ENCODE results near the gene CFAP100. TPM values are rescaled to one million over a fixed set of nuclear protein-coding genes. Genes with fewer than 3 reads are reported as not detected.

CFAP100 gene
- total RNA-seq, 1 experiment from 2014 or later: not detected

- no peak overlapping the region for H3K27ac Mint-ChIP-seq (ENCODE audit: unreplicated experiment)
- H3K4me1 Mint-ChIP-seq (ENCODE audit: low read depth, unreplicated experiment): peaks cover 8% of the 10 kb centered on the region
- H3K27me3 Mint-ChIP-seq (ENCODE audit: insufficient read depth, unreplicated experiment): no peaks in the 10 kb centered on the region
- ChIA-PET POLR2A (no interaction called here), CTCF (no interaction called here)
- Histone ChIP-seq H3K27me3 (replicated peaks; ENCODE audit: control insufficient read depth, insufficient read depth, low read length) (no peaks in the 10 kb centered on the region), H3K9me3 (no peaks in the 10 kb centered on the region), H3K36me3 (ENCODE audit: control insufficient read depth, insufficient read depth, low read length) (no peaks in the 10 kb centered on the region; the same call in 1 of the 2 replicates), H3K4me1 (peaks cover 10% of the 10 kb centered on the region), H3K4me3 (ENCODE audit: low read depth, low read length) (no peak overlapping the region)
- H3K4me3 Mint-ChIP-seq (ENCODE audit: unreplicated experiment): no peak overlapping the region
- H3K9me3 Mint-ChIP-seq (ENCODE audit: unreplicated experiment): no peaks in the 10 kb centered on the region
- no peak for DNase-seq
- peaks cover 6% of the 10 kb centered on the region for H3K36me3 Mint-ChIP-seq (ENCODE audit: insufficient read depth, unreplicated experiment)
- intact Hi-C loops (cut with micrococcal nuclease; ENCODE audit: unreplicated experiment): no loop called here
- BruUV-seq (replicated peaks): no TSS peak
- TF ChIP-seq CTCF (IDR thresholded peaks at IDR 0.05; ENCODE audit: insufficient read depth in 1 of 2, low read depth in 1 of 2, low read length in 1 of 2, severe bottlenecking in 1 of 2, unreplicated experiment in 1 of 2): no peak
These were observed 51.6 kb downstream of the CFAP100 start for GRCh38 chr3:126446301-126446700.

GRCh38 chr3:126446791-126447190 lies 52.1 kb downstream of the CFAP100 start:
- Mint-ChIP-seq H3K27ac (ENCODE audit: unreplicated experiment) (no peak overlapping the region), H3K27me3 (ENCODE audit: insufficient read depth, unreplicated experiment) (no peaks in the 10 kb centered on the region), H3K4me3 (ENCODE audit: unreplicated experiment) (no peak overlapping the region), H3K9me3 (ENCODE audit: unreplicated experiment) (no peaks in the 10 kb centered on the region), H3K4me1 (ENCODE audit: low read depth, unreplicated experiment) (peaks cover 8% of the 10 kb centered on the region), H3K36me3 (ENCODE audit: insufficient read depth, unreplicated experiment) (peaks cover 10% of the 10 kb centered on the region)
- Histone ChIP-seq H3K36me3 (ENCODE audit: control insufficient read depth, insufficient read depth, low read length) (no peaks in the 10 kb centered on the region; the same call in 1 of the 2 replicates), H3K9me3 (no peaks in the 10 kb centered on the region), H3K4me1 (peaks cover 10% of the 10 kb centered on the region), H3K27me3 (replicated peaks; ENCODE audit: control insufficient read depth, insufficient read depth, low read length) (no peaks in the 10 kb centered on the region), H3K4me3 (ENCODE audit: low read depth, low read length) (no peak overlapping the region)
- DNase-seq: no peak
- no TSS peak for BruUV-seq (replicated peaks)
- POLR2A ChIA-PET: no interaction called here
- CTCF ChIA-PET: no interaction called here
- no peak for TF ChIP-seq CTCF (IDR thresholded peaks at IDR 0.05; ENCODE audit: insufficient read depth in 1 of 2, low read depth in 1 of 2, low read length in 1 of 2, severe bottlenecking in 1 of 2, unreplicated experiment in 1 of 2)
- intact Hi-C loops (cut with micrococcal nuclease; ENCODE audit: unreplicated experiment): no loop called here

GRCh38 chr3:126447456-126448106 lies 52.9 kb downstream of the CFAP100 start:
- no peaks in the 10 kb centered on the region for H3K27me3 ChIP-seq (replicated peaks; ENCODE audit: control insufficient read depth, insufficient read depth, low read length)
- no peaks in the 10 kb centered on the region; the same call in 1 of the 2 replicates for H3K36me3 ChIP-seq (ENCODE audit: control insufficient read depth, insufficient read depth, low read length)
- Mint-ChIP-seq H3K4me1 (ENCODE audit: low read depth, unreplicated experiment) (peaks cover 8% of the 10 kb centered on the region), H3K27ac (ENCODE audit: unreplicated experiment) (no peak overlapping the region), H3K9me3 (ENCODE audit: unreplicated experiment) (no peaks in the 10 kb centered on the region), H3K27me3 (ENCODE audit: insufficient read depth, unreplicated experiment) (no peaks in the 10 kb centered on the region), H3K36me3 (ENCODE audit: insufficient read depth, unreplicated experiment) (peaks cover 18% of the 10 kb centered on the region), H3K4me3 (ENCODE audit: unreplicated experiment) (no peak overlapping the region)
- BruUV-seq (replicated peaks): no TSS peak
- no peak for TF ChIP-seq CTCF (IDR thresholded peaks at IDR 0.05; ENCODE audit: insufficient read depth in 1 of 2, low read depth in 1 of 2, low read length in 1 of 2, severe bottlenecking in 1 of 2, unreplicated experiment in 1 of 2)
- intact Hi-C loops (cut with micrococcal nuclease; ENCODE audit: unreplicated experiment): no loop called here
- CTCF ChIA-PET: no interaction called here
- no peaks in the 10 kb centered on the region for H3K9me3 ChIP-seq
- no peak for DNase-seq
- POLR2A ChIA-PET: no interaction called here
- no peak overlapping the region for H3K4me3 ChIP-seq (ENCODE audit: low read depth, low read length)
- H3K4me1 ChIP-seq: peaks cover 10% of the 10 kb centered on the region

All from Caco-2 (cell line).